OCI-LY7 (cell line): ENCODE data around the gene LIMD2.

Experiments used
- CTCF ChIP-seq: fragments of 200-600 bp; sonication (generic); conservative IDR thresholded peaks from 2 replicates; pipeline ENCODE4 v1.5.1; 2014; ENCODE audit warnings: mild to moderate bottlenecking, antibody characterized with exemption, low read length, moderate library complexity, mixed read lengths
- EZH2phosphoT487 ChIP-seq: fragments of 200-600 bp; sonication (generic); IDR thresholded peaks from 2 replicates; pipeline ENCODE4 v1.6.1; 2018; ENCODE audit warnings: low read depth, borderline replicate concordance, mild to moderate bottlenecking, mixed run types, antibody characterized with exemption, low read length, moderate library complexity, mixed read lengths

GRCh38 chr17:63704259-63704576, 4.3 kb upstream of the LIMD2 start:
- TF ChIP-seq CTCF, result no peak
- TF ChIP-seq EZH2phosphoT487, result no peak
